Mammary epithelial cell (primary cell): ENCODE measurements around the gene POLR3K.

Source experiments
- EZH2 ChIP-seq: IDR thresholded peaks from 2 replicates; pipeline ENCODE4 v1.6.1; 2012; ENCODE audit warnings: low read length, inconsistent platforms, borderline replicate concordance
- TF ChIP-seq, protein P1 (sequence below), 2 donors: IDR thresholded peaks in 1 of 2; conservative IDR thresholded peaks in 1 of 2; 2 replicates each; pipeline ENCODE4 v1.5.1; 2011 to 2012; ENCODE audit warnings: inconsistent platforms in 2 of 2, low read length in 2 of 2, mild to moderate bottlenecking in 2 of 2, control low read depth in 1 of 2, low read depth in 1 of 2; ENCODE audit not compliant: insufficient read depth in 1 of 2; ENCODE audit errors: extremely low read depth in 1 of 2

GRCh38 chr16:79151-80054 lies 26.0 kb upstream of the POLR3K start:
- TF ChIP-seq, protein P1, sequence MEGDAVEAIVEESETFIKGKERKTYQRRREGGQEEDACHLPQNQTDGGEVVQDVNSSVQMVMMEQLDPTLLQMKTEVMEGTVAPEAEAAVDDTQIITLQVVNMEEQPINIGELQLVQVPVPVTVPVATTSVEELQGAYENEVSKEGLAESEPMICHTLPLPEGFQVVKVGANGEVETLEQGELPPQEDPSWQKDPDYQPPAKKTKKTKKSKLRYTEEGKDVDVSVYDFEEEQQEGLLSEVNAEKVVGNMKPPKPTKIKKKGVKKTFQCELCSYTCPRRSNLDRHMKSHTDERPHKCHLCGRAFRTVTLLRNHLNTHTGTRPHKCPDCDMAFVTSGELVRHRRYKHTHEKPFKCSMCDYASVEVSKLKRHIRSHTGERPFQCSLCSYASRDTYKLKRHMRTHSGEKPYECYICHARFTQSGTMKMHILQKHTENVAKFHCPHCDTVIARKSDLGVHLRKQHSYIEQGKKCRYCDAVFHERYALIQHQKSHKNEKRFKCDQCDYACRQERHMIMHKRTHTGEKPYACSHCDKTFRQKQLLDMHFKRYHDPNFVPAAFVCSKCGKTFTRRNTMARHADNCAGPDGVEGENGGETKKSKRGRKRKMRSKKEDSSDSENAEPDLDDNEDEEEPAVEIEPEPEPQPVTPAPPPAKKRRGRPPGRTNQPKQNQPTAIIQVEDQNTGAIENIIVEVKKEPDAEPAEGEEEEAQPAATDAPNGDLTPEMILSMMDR (conservative IDR thresholded peaks at IDR 0.05 in 1 of 2, IDR thresholded peaks at IDR 0.05 in 1 of 2; ENCODE audit: extremely low read depth in 1 of 2, insufficient read depth in 1 of 2, low read depth in 1 of 2, low read length in 2 of 2) = no peak
- no peak for TF ChIP-seq EZH2
